Measurements from ENCODE around the gene INPP4A.

- TF ChIP-seq POLR2AphosphoS5 (IDR thresholded peaks at IDR 0.05) = no peak
- TF ChIP-seq CTCF (IDR thresholded peaks at IDR 0.05) = no peak
Measured at GRCh38 chr2:98568161-98568956, 123.7 kb downstream of the INPP4A start.
